Body of pancreas (tissue), 4 donors: ENCODE measurements around the gene SHOC1.

Experiments
- CTCF ChIP-seq, 7 experiments: fragments of 450-650 bp in 4 of 7; fragments of 200-600 bp in 3 of 7; sonication (generic) in 3 of 7; IDR thresholded peaks; one replicate each; pipeline ENCODE4 v1.5.1; 2016 to 2019; ENCODE audit warnings: antibody characterized with exemption in 7 of 7
- POLR2A ChIP-seq, 3 donors: fragments of 450-650 bp; IDR thresholded peaks; one replicate each; pipeline ENCODE4 v1.6.1; 2016; ENCODE audit warnings: antibody characterized with exemption in 3 of 3, mild to moderate bottlenecking in 2 of 3

GRCh38 chr9:111843971-111844370, 49.2 kb upstream of the SHOC1 start:
- TF ChIP-seq CTCF (IDR thresholded peaks at IDR 0.05): no peak
- TF ChIP-seq POLR2A (IDR thresholded peaks at IDR 0.05): no peak
